GM21786 (cell line): Measurements from ENCODE around the gene ZNF334.

ENCODE experiments used
- ATAC-seq: cut with Tn5 transposase; IDR thresholded peaks from one replicate; pipeline ENCODE4 v1.9.1; 2021; ENCODE audit not compliant: unreplicated experiment

The ZNF334 gene

DNA sequence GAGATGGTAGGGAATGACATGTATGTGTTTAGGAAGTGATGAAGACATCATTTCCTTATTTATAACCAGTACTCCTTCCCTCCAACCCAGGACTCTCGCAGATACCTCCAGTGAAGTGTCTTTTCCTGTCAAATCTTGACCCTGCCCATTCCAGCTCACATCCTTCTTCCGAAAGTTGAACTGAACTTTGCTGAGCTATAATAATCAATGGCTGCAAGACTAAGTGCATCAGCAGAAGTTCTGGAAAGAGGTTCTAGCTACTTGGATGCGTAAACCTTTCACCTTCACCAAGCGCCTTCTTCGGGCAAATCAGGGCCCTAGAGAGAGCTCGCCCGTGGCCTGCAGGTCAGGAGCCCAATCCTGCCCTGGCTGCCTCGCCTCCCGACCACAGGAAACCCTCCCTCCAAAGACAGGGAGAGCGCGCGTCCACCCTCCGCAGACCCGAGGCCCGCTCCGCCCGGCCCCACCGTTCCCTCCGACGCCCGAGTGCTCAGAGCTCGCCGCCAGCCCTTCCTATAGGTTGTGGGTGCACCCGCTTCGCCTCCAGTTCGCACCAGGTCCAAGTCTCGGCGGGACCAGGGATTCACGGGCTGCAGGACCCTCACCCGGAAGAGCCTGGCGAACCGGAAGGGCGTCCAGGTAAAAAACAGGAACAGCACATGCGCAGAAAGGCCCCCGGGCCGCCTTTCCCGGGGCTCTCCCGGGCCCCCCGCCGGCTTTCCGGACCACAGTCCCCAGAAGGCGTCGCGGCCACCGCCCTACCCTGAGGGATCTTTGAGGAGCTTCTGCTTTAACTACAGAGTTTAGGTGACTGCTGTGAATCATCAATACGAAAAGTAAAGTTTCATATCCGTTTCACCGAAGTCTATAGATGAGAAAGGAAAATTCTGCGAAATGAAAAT, at the start of gene ZNF334:
Gene ZNF334 (minus strand): TSS at position 617 of the 902 bp plus-strand sequence. CDS start 1,457 bp downstream, outside the sequence.
- ATAC-seq, result no peak

DNA sequence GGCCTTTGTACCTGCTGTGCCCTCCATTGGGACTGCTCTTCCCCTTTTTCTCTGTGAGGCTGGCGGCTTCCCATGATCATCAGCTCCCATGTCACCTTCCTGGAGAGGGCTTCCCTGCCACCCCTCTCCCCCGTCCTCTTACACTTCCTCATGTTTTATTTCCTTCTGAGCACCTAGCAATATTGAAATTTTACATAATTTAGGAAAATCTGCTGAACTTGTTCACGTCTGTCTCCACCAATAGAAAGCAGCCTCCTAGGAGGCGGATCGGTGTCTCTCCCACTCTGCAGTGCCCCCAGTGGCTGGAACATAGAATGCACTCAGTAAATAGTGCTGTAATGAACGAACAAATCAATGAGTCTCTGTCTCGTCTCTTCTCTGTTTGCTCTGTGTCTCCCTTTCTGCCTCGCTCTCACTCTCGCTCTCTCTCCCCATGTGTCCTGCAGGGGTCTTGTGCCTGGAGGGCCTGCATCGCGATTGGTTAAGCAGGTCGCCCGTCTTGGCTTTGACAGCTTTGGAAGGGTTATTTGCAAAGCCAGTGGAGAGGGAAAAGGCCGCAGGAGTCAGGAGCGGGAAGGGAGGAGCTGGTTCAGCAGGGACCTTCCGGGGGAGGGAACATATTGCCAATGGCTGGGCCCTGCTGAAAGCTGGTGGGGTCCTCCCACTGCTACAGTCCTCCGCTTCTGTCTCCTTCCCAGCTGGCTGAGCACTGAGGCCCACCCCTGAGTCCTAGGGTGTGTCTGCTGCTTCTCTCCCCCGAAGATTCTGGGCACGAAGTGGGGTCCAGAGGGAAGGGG, 49.2 kb upstream of the ZNF334 start:
- peak; percentile 60 for ATAC-seq

DNA sequence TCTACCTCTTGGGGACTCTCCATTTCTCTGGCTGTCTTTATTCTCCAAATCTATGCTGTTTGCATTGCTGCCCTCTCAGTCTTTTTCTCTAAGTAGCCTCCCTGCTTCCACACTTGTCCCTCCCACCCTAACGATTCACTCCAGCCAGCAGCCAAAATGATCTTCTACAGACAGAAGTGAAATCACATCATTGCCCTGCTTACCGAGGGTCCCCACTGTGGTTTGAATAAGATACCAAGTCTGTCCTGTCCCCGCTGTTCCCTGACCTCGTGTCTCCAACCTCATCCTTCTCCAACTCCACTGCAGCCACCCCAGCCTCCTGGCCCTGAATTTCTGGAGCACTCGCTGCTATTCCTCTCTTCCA, 48.6 kb upstream of the ZNF334 start:
- ATAC-seq, result no peak

DNA sequence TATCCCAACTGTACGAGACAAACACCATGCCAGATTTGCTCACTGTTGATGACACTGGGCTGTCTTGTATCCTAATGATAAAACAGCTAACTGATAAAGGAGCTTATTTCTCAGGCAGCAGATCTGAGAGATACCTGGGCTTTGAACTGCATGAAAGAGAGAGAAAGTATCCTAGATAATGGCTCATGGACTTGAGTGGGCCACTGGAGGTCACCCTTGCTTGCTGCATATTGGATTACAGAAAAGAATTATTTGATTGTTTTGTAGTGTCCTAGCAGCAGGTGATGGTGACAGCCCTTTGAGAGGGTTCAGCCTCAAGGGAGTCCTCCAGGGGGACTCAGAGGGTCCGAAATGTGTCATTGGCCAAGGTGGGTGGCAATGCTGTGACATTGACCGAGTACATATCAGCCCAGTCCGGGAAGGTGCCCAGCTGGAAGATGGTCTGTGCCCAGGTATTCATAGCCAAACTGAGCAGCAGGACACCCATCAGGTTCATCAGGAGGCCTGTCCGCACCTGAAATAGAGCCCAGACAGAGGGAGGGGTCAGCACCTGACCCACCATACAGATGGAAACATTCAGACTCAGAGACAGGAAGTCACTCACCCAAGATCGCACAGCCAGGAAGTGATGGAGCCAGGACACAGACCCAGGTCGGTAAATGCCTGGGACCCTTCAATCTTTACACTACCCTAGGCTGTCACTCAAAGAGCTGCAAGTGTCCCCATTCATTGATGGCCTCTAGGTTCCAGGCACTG, 46.5 kb upstream of the ZNF334 start:
- no peak for ATAC-seq

DNA sequence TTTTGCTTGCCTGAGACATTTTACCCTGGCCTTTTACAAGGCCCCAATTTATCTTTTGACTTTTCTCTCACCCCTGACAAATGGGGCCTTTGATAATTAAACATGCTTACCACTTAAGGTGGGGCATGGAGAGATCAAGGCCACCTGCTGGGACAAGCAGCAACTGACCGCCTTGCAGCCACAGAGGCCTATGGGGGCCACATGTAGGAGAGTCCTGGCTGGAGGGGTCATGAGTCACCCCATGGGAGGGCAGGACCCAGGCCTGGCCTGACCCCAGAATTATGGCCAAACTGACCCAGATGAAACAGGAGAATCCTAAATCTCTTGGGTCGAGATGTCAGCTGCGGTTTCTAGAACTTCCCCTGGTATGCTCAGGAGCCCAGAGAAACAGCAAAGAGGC, 45.6 kb upstream of the ZNF334 start:
- ATAC-seq, result no peak

DNA sequence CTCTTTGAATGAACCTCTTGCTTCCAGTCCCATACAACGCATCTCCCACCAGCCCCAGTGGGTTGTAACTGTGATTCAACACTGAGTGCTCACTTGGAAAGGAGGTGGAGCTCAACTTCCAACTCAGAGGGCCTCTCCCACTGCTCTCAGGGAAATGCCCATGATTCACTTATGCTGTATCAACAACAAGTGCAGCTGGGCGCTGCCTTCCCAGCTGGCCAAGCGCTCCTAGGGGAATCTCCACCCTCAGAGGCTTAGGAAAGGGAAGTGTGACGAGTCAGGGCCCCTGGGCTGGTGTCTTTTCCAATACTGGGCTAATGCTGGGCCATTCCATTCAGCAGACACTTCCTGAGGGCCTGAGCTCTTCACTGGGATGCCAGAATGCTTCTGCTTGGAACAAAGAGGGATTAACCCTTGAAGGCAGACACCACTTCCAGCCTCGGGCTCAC, 45.2 kb upstream of the ZNF334 start:
- no peak for ATAC-seq

DNA sequence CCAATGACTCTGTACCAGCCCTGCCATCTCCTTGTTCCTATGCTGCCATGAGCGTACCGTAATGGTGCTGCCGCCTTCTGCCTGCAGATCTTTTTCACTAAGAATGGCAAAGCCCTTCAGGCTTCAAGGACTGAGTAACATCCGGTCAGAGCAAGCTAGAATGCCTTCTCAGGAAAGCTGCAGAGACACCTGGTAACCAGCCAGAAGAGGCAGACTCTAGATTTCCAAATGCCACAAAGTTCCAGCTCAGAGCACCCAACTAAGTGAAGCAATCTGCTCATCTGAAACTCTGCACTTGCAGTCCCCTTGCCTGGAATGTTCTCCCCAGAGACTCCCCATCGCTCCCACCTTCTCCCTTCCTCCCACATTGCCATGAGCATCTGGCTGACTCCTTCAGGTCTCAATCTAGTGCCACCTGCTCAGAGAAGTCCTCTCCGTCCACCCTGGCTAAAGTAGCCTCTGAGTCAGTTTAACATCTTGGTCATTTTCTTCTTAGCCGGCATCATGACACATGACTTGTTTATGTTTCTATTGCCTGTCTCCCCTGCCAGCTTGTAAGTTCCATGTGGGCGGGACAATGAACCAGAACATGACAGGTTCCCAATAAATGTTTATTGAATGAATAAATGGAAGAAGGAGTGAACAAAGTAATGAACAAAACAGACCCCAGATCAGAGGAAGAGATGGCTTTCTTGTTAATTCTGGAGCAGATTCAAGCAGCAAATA, 44.0 kb upstream of the ZNF334 start:
- ATAC-seq, result no peak

DNA sequence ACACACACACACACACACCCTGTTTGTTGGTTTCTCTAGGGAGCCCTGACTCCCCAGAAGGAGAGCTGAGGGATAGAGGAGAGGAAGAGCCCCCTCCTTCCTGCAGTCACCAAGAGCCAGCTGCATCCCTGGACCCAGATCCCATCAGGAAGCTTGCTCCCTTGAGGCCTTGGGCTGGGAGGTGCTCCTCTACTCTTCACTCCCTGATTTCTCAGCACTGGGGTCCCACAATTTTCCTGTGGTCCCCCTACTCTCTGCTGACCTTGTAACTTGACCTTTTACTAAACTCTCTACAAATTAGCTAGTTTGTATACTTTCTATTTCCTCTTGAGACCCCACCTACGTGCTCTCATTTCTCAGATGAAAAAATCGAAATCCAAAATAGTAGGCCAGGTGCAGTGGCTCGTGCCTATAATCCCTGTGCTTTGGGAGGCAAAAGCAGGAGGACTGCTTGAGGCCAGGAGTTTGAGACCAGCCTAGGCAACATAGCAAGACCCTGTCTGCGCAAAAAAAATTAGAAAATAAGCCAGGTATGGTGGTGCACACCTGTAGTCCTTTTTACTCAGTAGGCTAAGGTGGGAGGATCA, 42.1 kb upstream of the ZNF334 start:
- ATAC-seq, result no peak

DNA sequence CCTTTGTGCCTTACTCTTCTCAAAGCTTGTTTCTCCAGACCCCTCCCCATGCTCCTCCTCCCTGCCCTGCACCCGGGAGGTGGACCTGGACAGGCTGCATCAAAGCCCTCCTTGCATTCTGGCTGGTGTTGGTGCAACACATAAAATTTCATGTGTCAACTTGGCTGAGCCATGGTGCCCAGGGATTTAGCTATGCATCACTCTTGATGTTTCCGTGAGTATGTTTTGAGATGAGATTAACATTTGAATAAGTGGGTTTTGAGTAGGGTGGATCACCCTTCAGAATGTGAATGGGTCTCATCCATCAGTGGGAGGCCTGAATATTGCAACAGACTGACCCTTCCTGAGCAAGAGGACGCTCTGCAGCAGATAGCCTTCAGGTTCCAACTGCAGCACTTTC, 41.5 kb upstream of the ZNF334 start:
- ATAC-seq, result no peak

DNA sequence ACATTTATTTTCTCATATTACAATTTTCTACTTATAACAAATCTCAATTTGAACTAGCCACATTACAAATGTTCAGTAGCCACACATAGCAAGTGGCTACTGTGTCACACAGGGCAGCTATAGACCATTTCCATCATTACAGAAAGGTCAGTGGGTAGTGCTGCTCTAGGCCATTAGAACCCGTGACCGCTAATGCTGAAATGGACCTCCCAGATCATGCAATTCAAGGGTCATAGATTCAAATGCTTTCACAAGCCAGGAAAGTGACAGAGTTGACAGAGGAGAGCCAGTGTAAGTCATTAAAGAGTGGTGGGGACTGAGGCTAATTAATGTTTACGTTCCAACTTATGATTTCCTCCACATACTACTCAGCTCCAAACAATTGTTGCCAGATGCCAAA, 40.6 kb upstream of the ZNF334 start:
- ATAC-seq, result no peak

DNA sequence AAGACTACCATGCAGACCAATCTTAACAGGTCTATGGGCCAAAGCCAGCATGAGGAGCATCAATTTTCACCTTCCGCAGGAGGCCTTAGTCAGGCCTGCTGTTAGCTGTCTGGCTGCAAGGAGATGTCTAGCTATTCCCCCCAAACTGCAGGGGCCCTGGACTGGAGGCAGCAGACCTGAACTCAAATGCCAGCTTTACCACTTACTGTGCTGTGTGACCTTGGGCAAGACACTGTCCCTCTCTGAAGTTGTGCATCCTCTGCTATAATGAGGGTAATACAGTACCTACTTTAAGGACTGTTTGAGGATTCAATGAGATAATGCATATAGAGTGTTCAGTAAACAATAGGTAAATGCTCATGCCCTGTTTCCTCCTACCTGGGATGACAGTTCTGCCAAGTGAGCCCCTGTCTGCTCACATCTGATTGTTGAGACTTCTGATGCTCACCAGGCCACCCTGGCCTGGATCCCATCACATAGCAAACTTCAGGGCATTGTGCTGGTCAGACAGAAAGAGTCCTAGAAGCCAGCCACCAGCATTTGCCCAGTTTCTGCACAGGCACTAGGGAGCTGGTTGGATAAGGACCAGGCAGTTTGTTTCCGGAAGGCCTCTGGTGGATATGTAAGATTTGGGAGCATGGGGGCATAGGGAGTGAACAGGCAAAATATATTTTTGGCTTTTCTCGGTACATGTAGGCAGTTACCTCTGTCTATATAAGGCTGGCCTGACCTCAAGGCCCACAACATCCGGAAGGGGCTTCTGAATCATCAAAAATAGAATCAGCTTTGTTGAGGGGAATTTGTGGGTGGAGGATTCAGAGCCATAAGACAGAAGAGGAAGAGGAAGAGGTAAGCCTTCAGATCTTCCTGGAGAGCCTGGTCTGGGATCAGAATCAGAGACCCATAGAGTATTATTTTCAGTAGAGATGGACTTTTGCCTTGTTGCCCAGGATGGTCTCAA, 39.4 kb upstream of the ZNF334 start:
- peak; percentile 74 for ATAC-seq

DNA sequence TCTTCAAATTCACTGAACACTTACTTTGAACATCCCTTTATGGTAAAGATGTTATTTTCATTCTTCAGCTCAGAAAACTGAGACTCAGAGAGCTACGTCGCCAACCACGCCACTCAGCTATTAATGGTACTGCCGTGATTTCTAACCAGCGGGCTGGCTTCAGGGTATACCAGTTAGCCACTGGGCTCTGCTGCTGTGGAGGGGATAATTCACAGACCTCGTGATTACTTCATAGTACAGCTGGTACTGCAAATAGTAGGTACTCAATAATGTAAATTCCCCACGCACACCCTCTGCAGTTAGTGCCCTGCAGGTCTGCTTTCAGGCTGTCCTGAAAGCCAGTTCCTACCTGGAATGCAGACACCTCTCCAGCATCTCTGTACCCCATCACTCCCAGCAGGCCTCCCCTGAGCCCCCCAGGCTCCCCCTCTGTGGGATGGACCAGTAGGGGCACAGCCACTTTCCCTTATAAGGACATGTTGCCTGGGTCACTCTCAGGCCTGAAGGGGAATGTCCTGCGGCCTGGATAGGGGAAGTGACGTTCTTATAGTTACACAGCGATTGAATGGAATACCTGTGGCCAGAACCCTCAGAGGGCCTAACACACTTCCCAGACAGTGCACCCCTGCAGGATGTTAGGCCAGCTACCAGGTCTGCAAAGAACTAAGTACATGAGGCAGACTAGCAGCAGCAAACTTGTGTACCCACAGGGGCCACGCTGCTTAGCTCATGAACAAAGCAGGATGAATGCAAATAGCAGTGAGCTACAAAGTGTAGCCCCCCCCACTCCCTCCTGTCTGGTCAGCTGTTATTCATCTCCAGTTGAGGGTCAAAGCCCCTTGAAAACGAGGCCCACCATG, 38.4 kb upstream of the ZNF334 start:
- no peak for ATAC-seq

DNA sequence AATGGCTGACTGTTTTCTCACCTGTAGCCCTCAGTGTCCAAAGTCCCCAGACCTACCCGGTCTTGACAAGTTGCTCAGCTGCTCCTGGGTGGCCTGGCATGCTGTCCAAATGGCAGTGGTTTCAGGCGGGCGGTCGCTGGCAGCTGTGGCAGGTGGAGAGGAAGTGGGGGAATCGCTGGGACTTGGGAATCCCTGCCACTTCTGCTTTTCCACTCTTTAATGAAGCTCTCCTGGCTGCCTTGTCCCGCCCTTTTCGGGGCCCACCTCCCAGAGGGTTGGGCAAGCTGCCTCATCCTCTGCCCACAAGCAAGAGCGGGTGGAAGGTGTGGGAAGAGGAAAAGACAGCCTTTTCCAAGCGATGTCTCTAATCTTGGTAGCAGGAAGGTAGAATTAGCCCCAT, 37.1 kb upstream of the ZNF334 start, which contains the start of gene OCSTAMP:
Gene OCSTAMP (minus strand): TSS at position 194 of the 400 bp plus-strand sequence. CDS start 94 bp downstream, at position 100.
- no peak for ATAC-seq

DNA sequence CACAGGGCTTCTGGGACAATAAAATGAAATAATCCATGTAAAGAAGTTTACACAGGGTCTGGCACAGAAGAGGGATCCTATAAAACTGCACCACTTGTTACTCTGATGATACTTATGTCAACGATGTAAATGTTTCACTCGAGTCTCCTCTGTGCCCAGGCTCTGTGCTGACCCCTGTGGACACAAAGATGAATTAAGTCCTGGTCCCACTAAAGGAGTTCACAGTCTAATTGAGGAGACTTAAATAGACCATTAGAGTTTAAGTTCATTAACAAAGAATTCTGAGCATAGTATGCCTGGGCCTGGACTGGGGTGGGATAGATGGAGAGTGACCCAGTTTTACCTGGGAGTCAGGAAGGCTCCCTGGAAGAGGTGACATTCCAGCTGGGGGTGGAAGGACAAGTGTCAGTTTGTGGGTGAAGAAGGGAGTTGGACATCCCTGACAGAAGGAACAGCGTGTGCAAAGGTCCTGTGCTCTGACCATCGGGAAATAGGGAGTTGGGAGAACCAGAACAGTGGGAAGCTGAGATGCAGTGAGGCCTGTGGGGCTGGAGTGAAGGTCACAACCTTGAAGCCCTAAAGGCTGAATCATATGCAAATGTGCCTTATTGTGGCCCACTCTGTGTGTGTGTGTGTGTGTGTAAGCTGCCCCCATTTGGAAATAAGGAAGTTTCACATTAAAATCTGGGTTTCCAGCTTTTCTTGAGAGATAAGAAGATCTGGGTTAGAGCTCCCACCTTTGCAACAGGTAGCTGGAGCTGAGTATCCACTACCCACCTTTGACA, 36.0 kb upstream of the ZNF334 start:
- ATAC-seq, result no peak

DNA sequence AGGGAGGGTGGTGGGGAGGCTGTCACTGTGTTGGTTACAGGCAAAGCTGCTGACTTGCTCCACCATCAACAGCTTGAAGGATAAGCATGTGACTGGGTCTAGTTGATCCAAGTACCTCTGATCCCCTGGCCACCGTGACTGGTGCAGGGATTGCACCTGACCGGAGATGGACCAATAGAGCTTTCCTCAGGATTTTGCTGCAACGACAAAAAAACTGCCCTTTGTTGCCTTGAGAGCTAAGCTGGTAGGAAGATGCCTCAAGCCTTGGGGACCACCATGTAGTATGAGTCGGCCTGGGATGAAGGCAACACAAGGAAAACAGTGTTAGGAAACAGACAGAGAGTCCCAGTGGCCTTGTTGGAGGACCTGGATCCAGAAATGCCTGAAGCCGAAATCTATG, 35.3 kb upstream of the ZNF334 start:
- ATAC-seq, result no peak

DNA sequence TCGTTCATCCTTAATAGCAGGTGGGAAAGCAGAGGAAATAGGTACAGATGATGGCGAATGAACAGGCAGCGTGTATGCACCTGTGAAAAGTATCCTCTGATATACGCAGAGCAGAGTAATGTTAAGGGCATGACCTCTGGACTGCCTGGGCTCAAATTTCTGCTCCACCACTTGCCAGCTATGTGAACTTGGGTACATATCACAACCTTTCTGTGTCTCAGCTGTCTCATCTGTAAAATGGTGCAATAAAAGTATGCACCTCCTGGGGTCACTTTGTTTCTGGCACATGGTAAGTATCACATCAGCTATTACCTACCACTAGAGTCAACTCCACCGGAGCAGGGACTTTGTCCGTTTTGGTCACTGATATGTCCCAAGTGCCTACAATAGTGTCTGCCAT, 34.6 kb upstream of the ZNF334 start:
- ATAC-seq, result no peak

DNA sequence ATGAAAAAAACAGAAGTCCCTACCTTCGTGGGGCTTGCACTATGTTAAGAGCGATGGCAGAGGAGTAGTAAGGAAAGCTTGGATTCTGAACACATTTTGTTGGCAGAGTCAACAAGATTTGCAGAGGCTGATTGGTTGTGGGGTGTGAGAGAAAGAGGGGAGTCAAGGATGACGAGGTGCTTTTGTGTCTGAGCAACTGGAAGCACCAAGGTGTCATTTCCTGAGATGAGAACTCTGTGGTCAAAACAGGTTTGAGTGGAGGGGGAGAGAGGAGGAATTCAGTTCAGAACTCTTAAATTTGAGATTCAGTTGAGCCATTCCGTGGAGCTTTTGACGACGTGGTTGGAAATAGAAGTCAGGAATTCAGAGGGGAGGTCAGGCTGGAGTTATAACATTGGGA, 33.6 kb upstream of the ZNF334 start:
- ATAC-seq, result no peak
